Inflammatory macrophage (primary cell): Measurements from ENCODE around the gene PSEN2.
"Not testable (repeated sequence)": the region's sequence is repeated elsewhere in the genome, so short reads cannot be mapped to it uniquely, and the experiment has no call there.

ENCODE experiments used
- DNase-seq, 2 donors: peaks; one replicate each; pipeline ENCODE4 v3.0.0-alpha.2; 2020 to 2022
- total RNA-seq, 18 experiments: gene quantifications; one replicate each; lab custom pipeline; 2026; ENCODE audit warnings: mixed read lengths in 6 of 18, inconsistent platforms in 2 of 18; lab: John Stamatoyannopoulos, UW

The PSEN2 gene
- 1.3 to 14.1 (median 4.7) reads per million in 18 experiments for total RNA-seq

- DNase-seq = peak; percentile 59 to 81
Measured at GRCh38 chr1:226870401-226871279, at the start of gene PSEN2. Gene PSEN2, plus strand, starts transcription at chr1:226870616. Its CDS starts 11,292 bp downstream, at chr1:226881908.

- peak; percentile 26 to 47 for DNase-seq
Measured at GRCh38 chr1:226820941-226821718, 49.3 kb upstream of the PSEN2 start.

GRCh38 chr1:226821719-226822085, 48.7 kb upstream of the PSEN2 start:
- DNase-seq = no peak

- DNase-seq = peak in 1 of 2 donors; percentile 30
Measured at GRCh38 chr1:226823643-226824042, 46.8 kb upstream of the PSEN2 start.

- DNase-seq = no peak
Measured at GRCh38 chr1:226825037-226825745, 45.2 kb upstream of the PSEN2 start.

- DNase-seq = no peak
Measured at GRCh38 chr1:226825746-226826100, 44.7 kb upstream of the PSEN2 start.

GRCh38 chr1:226826479-226827261, 43.7 kb upstream of the PSEN2 start:
- DNase-seq = peak; percentile 6 to 54

GRCh38 chr1:226827458-226827857, 43.0 kb upstream of the PSEN2 start:
- DNase-seq = peak; percentile 79 to 89

GRCh38 chr1:226827968-226828513, 42.4 kb upstream of the PSEN2 start:
- DNase-seq = peak; percentile 95 to 98

GRCh38 chr1:226829105-226829504, 41.3 kb upstream of the PSEN2 start:
- DNase-seq = no peak

- no peak for DNase-seq
Measured at GRCh38 chr1:226831953-226832352, 38.5 kb upstream of the PSEN2 start.

GRCh38 chr1:226832613-226833012, 37.8 kb upstream of the PSEN2 start:
- DNase-seq = no peak

GRCh38 chr1:226834179-226834578, 36.2 kb upstream of the PSEN2 start:
- not testable (repeated sequence) for DNase-seq

GRCh38 chr1:226835396-226835795, 35.0 kb upstream of the PSEN2 start:
- DNase-seq = not testable (repeated sequence)

GRCh38 chr1:226837966-226838365, 32.5 kb upstream of the PSEN2 start:
- DNase-seq = not testable (repeated sequence)

GRCh38 chr1:226838456-226838855, 32.0 kb upstream of the PSEN2 start:
- no peak for DNase-seq

GRCh38 chr1:226845624-226846023, 24.8 kb upstream of the PSEN2 start:
- DNase-seq = no peak

GRCh38 chr1:226846786-226847185, 23.6 kb upstream of the PSEN2 start:
- no peak for DNase-seq

- DNase-seq = not testable (repeated sequence)
Measured at GRCh38 chr1:226854548-226854947, 15.9 kb upstream of the PSEN2 start.

- peak; percentile 4 to 53 for DNase-seq
Measured at GRCh38 chr1:226862890-226863289, 7.5 kb upstream of the PSEN2 start.

GRCh38 chr1:226863446-226863845, 7.0 kb upstream of the PSEN2 start:
- DNase-seq = peak; percentile 71 to 89

GRCh38 chr1:226864311-226864710, 6.1 kb upstream of the PSEN2 start:
- DNase-seq = no peak
